CD14-positive monocyte (primary cell): ENCODE results near the gene CTNND2. TPM values are rescaled to one million over a fixed set of nuclear protein-coding genes. Genes with fewer than 3 reads are reported as not detected.

Source experiments
- DNase-seq, 3 donors: peaks; one replicate each; pipeline ENCODE4 v3.0.0-alpha.2; 2011 to 2022
- H2AFZ ChIP-seq: 2 replicates; pipeline ENCODE4 v1.6.0; 2012; ENCODE audit warnings: mild to moderate bottlenecking, low read depth, low read length, inconsistent platforms; ENCODE audit not compliant: insufficient read depth, poor library complexity, severe bottlenecking
- H3K27ac ChIP-seq, 2 donors: 1 replicate in 1 of 2; 2 replicates in 1 of 2; pipeline ENCODE4 v1.5.1; 2012 to 2013; ENCODE audit warnings: low read length in 2 of 2, control low read depth in 1 of 2, inconsistent platforms in 1 of 2, low read depth in 1 of 2, mild to moderate bottlenecking in 1 of 2
- H3K27me3 ChIP-seq, 2 donors: one replicate each; pipeline versions ENCODE4 v1.6.0 to v1.6.1; 2011 to 2013; ENCODE audit warnings: low read length in 2 of 2; ENCODE audit not compliant: control insufficient read depth in 2 of 2, insufficient read depth in 2 of 2
- H3K36me3 ChIP-seq, 2 donors: replicated peaks in 1 of 2; 1 replicate in 1 of 2; 2 replicates in 1 of 2; pipeline versions ENCODE4 v1.5.1 to v1.6.1; 2012 to 2013; ENCODE audit warnings: low read length in 2 of 2, control low read depth in 1 of 2, inconsistent platforms in 1 of 2, mild to moderate bottlenecking in 1 of 2; ENCODE audit not compliant: insufficient read depth in 2 of 2, control insufficient read depth in 1 of 2
- H3K4me1 ChIP-seq, 2 donors: 1 replicate in 1 of 2; 2 replicates in 1 of 2; pipeline versions ENCODE4 v1.5.1 to v1.6.1; 2012 to 2013; ENCODE audit warnings: low read length in 2 of 2, control low read depth in 1 of 2, inconsistent platforms in 1 of 2, mild to moderate bottlenecking in 1 of 2, moderate library complexity in 1 of 2; ENCODE audit not compliant: insufficient read depth in 2 of 2, control insufficient read depth in 1 of 2
- H3K4me2 ChIP-seq: replicated peaks from 2 replicates; pipeline ENCODE3; 2012; ENCODE audit warnings: low read length, moderate library complexity, mild to moderate bottlenecking; ENCODE audit not compliant: poor library complexity, severe bottlenecking; ENCODE audit errors: extremely low read depth
- H3K4me3 ChIP-seq, 3 experiments: fragments of 200-600 bp in 1 of 3; sonication (generic) in 1 of 3; replicated peaks in 1 of 3; 1 replicate in 2 of 3; 2 replicates in 1 of 3; pipeline ENCODE4 v1.5.1; 2011 to 2013; ENCODE audit warnings: low read length in 3 of 3, mild to moderate bottlenecking in 3 of 3, control low read depth in 2 of 3, low read depth in 2 of 3, inconsistent platforms in 1 of 3, moderate library complexity in 1 of 3
- H3K79me2 ChIP-seq: 2 replicates; pipeline ENCODE4 v1.6.0; 2012; ENCODE audit warnings: mild to moderate bottlenecking, control low read depth, inconsistent platforms, low read length, moderate library complexity; ENCODE audit not compliant: insufficient read depth
- H3K9ac ChIP-seq: 2 replicates; pipeline ENCODE4 v1.6.0; 2017; ENCODE audit warnings: low read length, mild to moderate bottlenecking; ENCODE audit not compliant: insufficient read depth, poor library complexity, severe bottlenecking
- H3K9me3 ChIP-seq, 2 donors: replicated peaks in 1 of 2; 1 replicate in 1 of 2; 2 replicates in 1 of 2; pipeline versions ENCODE4 v1.5.1 to v1.6.1; 2012 to 2013; ENCODE audit warnings: low read length in 2 of 2, control low read depth in 1 of 2; ENCODE audit not compliant: control insufficient read depth in 1 of 2, insufficient read depth in 1 of 2
- H4K20me1 ChIP-seq: 2 replicates; pipeline ENCODE4 v1.6.0; 2012; ENCODE audit warnings: mild to moderate bottlenecking, low read length, control low read depth, moderate library complexity; ENCODE audit not compliant: insufficient read depth
- H3K27ac Mint-ChIP-seq, 7 donors: one replicate each; pipeline ENCODE4 v1.8.0; 2020; ENCODE audit warnings: mild to moderate bottlenecking in 7 of 7, mixed read lengths in 7 of 7, moderate library complexity in 6 of 7, inconsistent platforms in 2 of 7
- H3K27me3 Mint-ChIP-seq, 3 donors: one replicate each; pipeline ENCODE4 v1.8.0; 2021 to 2022; ENCODE audit warnings: low read depth in 3 of 3, mild to moderate bottlenecking in 3 of 3, mixed read lengths in 3 of 3, moderate library complexity in 3 of 3, inconsistent platforms in 1 of 3
- H3K36me3 Mint-ChIP-seq, 2 donors: one replicate each; pipeline ENCODE4 v1.8.0; 2020; ENCODE audit warnings: mixed read lengths in 2 of 2, inconsistent platforms in 1 of 2, mild to moderate bottlenecking in 1 of 2
- H3K4me1 Mint-ChIP-seq: one replicate; pipeline ENCODE4 v1.8.0; 2020; ENCODE audit warnings: mild to moderate bottlenecking, mixed read lengths
- H3K4me3 Mint-ChIP-seq, 2 donors: one replicate each; pipeline ENCODE4 v1.8.0; 2020; ENCODE audit warnings: mild to moderate bottlenecking in 2 of 2, mixed read lengths in 2 of 2, moderate library complexity in 1 of 2
- H3K9me3 Mint-ChIP-seq, 7 donors: one replicate each; pipeline ENCODE4 v1.8.0; 2020 to 2022; ENCODE audit warnings: mixed read lengths in 7 of 7, mild to moderate bottlenecking in 6 of 7, moderate library complexity in 6 of 7, inconsistent platforms in 2 of 7
- WGBS: methylation state at CpG from one replicate; pipeline ENCODE4 v1.1.5; 2013; ENCODE audit warnings: missing lambda C conversion rate; ENCODE audit not compliant: insufficient coverage; 5-methylcytosine and 5-hydroxymethylcytosine counted together
- intact Hi-C, 2 donors: fragments of 100-400 bp; cut with micrococcal nuclease; formaldehyde crosslinking; loops; one replicate each; pipeline versions ENCODE4 v1.15.0 to v1.15.1; 2023
- polyA plus RNA-seq, 3 donors: library from polyadenylated mRNA; depleted of rRNA in 1 of 3; unstranded in 2 of 3; stranded (reverse) in 1 of 3; fragments of 300-500 nt in 2 of 3; fragments of >200 nt in 1 of 3; fragmentation: Illumina TruSeq in 2 of 3; gene quantifications; 1 replicate in 2 of 3; 2 replicates in 1 of 3; pipeline ENCODE4 v1.2.3, GENCODE V29; 2012 to 2021
- TF ChIP-seq, protein P1 (sequence below): fragments of 200-600 bp; IDR thresholded peaks from one replicate; pipeline ENCODE4 v1.8.0; 2022; ENCODE audit warnings: antibody characterized with exemption, mild to moderate bottlenecking

CTNND2 gene
- polyA plus RNA-seq, 3 donors, result not detected

GRCh38 chr5:11261241-11261640, 643.0 kb downstream of the CTNND2 start:
- H3K27ac Mint-ChIP-seq, result no peak overlapping the region

DNA sequence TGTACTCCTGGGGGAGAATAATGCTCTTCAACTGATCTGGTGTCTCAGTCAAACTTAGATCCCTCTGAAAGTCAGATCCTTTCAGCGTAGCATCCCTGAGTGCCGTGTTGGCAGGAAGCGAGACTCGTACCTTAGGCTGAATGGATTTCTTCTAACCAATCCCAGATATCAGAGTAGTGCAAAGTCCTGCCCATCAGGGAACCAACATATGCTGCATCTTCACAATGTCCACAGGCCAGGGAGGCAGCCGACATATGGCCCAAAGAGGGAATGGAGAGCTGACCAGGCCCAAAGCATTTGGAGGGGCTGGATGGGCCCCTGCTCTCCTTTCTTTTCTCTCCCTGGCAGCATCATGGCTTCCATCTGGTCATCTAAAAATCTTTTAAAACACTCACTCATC, 646.2 kb downstream of the CTNND2 start:
- Mint-ChIP-seq H3K36me3 (no peaks in the 10 kb centered on the region), H3K27ac (no peak overlapping the region), H3K27me3 (no peaks in the 10 kb centered on the region), H3K4me1 (no peaks in the 10 kb centered on the region), H3K9me3 (peaks cover 0 to 1% (median 0%) of the 10 kb centered on the region in 7 donors), H3K4me3 (no peak overlapping the region)
- Histone ChIP-seq H2AFZ (no peak overlapping the region), H4K20me1 (no peaks in the 10 kb centered on the region), H3K4me3 (no peak overlapping the region), H3K36me3 (no peaks in the 10 kb centered on the region), H3K9me3 (no peaks in the 10 kb centered on the region), H3K9ac (no peak overlapping the region), H3K27ac (no peak overlapping the region), H3K4me1 (no peaks in the 10 kb centered on the region), H3K27me3 (no peaks in the 10 kb centered on the region), H3K4me2 (no peak overlapping the region), H3K79me2 (no peaks in the 10 kb centered on the region)
- TF ChIP-seq, protein P1, sequence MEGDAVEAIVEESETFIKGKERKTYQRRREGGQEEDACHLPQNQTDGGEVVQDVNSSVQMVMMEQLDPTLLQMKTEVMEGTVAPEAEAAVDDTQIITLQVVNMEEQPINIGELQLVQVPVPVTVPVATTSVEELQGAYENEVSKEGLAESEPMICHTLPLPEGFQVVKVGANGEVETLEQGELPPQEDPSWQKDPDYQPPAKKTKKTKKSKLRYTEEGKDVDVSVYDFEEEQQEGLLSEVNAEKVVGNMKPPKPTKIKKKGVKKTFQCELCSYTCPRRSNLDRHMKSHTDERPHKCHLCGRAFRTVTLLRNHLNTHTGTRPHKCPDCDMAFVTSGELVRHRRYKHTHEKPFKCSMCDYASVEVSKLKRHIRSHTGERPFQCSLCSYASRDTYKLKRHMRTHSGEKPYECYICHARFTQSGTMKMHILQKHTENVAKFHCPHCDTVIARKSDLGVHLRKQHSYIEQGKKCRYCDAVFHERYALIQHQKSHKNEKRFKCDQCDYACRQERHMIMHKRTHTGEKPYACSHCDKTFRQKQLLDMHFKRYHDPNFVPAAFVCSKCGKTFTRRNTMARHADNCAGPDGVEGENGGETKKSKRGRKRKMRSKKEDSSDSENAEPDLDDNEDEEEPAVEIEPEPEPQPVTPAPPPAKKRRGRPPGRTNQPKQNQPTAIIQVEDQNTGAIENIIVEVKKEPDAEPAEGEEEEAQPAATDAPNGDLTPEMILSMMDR, result no peak
- 96% methylated on average over 5 of the region's 5 CpGs for WGBS
- intact Hi-C loops, result no loop called here
- no peak for DNase-seq

More at GRCh38 chr5:11261241-11261640, 643.0 kb downstream of the CTNND2 start:
- DNase-seq, result no peak
- WGBS, result no CpG with 5 or more reads among the region's 6 CpGs
- intact Hi-C loops, result no loop called here
- Mint-ChIP-seq H3K9me3 (no peaks in the 10 kb centered on the region), H3K36me3 (no peaks in the 10 kb centered on the region), H3K4me3 (no peak overlapping the region), H3K27me3 (no peaks in the 10 kb centered on the region), H3K4me1 (no peaks in the 10 kb centered on the region)
- H4K20me1 ChIP-seq, result no peaks in the 10 kb centered on the region
- H3K27ac ChIP-seq, result no peak overlapping the region
- no peaks in the 10 kb centered on the region for H3K36me3 ChIP-seq
- no peak overlapping the region for H3K9ac ChIP-seq
- H3K79me2 ChIP-seq, result no peaks in the 10 kb centered on the region
- no peak overlapping the region for H2AFZ ChIP-seq
- no peaks in the 10 kb centered on the region for H3K4me1 ChIP-seq
- TF ChIP-seq, protein P1, result no peak
- no peaks in the 10 kb centered on the region for H3K9me3 ChIP-seq
- H3K4me2 ChIP-seq, result no peak overlapping the region
- H3K4me3 ChIP-seq, result no peak overlapping the region
- H3K27me3 ChIP-seq, result no peaks in the 10 kb centered on the region
